NCI-H82 treated with DMSO at 0.1 percent for 48 hours (cell line): Measurements from ENCODE around the gene TBPL1.

Source experiments
- DNase-seq: peaks from one replicate; lab custom pipeline; 2025; ENCODE audit not compliant: unreplicated experiment; lab: John Stamatoyannopoulos, UW

The TBPL1 gene

DNA sequence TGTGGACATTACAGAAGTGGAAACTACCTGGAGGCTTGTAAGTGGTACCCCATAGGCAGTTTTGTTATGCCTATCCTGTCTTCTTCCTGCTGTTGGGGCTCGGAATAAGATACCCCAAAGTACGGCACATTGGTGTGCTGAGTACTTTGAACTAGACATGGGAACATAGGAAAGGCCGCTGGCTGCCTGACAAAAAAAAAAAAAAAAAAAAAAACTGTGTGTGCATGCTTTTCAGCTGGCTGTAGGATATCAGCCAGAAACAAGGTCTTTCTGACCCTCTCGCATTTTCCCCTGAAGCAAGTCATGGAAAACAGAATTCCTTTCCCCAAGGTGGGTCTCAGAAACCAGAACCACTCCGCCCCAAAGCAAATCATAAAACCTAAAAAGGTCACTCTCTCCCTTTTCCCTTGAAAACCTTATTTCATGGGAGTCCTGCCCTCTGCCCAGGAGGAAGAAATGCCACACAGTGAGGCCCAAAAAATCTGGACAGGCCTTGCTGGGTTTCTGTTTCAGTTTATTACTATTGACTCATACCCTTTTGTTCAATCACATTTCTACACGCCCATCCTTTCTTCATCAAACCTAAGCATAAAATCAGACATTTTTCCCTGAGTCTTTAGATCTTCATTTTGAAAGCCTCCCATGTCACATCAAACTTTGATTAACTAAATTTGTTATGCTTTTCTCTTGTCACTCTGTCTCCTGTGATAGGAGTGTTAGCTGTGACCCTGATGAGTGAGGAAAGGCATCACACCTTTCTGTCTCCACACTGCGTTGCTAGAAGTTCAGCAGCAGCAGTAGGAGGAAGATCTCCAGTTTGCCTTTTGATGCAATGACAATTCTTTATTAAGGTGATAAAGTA is 82.2 kb downstream of the TBPL1 start:
- DNase-seq = no peak

DNA sequence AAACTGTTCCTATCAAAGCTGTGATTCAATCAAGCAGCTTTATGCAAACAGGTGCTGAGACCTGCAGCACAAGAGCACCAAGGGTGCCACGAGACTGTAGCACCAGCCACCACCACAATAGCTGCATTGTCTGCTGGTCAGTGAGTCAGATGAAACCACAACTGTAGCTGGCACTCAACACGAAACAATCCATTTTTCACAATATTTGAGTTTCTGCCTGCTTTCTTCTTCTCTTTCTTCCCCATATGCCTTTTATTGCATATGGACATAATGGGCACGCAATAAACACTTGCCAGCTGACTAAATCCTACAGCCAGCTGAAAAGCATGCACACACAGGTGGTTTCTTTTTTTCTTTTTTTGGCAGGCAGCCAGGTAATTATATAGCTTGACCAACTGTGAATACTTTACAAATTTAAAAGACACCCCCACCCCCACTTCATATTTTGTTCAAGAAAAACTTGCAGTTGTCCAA is 82.8 kb downstream of the TBPL1 start:
- no peak for DNase-seq

- DNase-seq = no peak
These were observed 86.1 kb downstream of the TBPL1 start for GRCh38 chr6:134039116-134039515.
